ENCODE measurements around the gene OCRL.
"Not testable (repeated sequence)": the region's sequence is repeated elsewhere in the genome, so short reads cannot be mapped to it uniquely, and the experiment has no call there.

OCRL gene

GRCh38 chrX:129561453-129561852 is 21.4 kb downstream of the OCRL start:
- Histone ChIP-seq H3K27me3 (ENCODE audit: control insufficient read depth, low read length) (no peaks in the 10 kb centered on the region), H3K4me3 (ENCODE audit: low read length) (no peak overlapping the region), H3K9me3 (ENCODE audit: control insufficient read depth, insufficient read depth, low read length) (no peaks in the 10 kb centered on the region), H3K79me2 (ENCODE audit: control insufficient read depth, low read length) (no peaks in the 10 kb centered on the region), H3K9me2 (replicated peaks; ENCODE audit: control insufficient read depth, low read length) (no peaks in the 10 kb centered on the region), H3K4me2 (ENCODE audit: low read length) (no peak overlapping the region), H3F3A (ENCODE audit: control insufficient read depth, insufficient read depth) (no peaks in the 10 kb centered on the region), H3K36me3 (ENCODE audit: control insufficient read depth, low read length) (peaks cover 18% of the 10 kb centered on the region), H3K4me1 (ENCODE audit: control insufficient read depth, low read length) (peaks cover 8% of the 10 kb centered on the region), H3K27ac (ENCODE audit: low read depth, low read length) (no peak overlapping the region), H4K20me1 (ENCODE audit: control insufficient read depth, insufficient read depth, low read depth, low read length) (no peaks in the 10 kb centered on the region)
- TF ChIP-seq EZH2phosphoT487 (IDR thresholded peaks at IDR 0.05; ENCODE audit: borderline replicate concordance, low read length) = no peak
- TF ChIP-seq CTCF (IDR thresholded peaks at IDR 0.05; ENCODE audit: low read depth, low read length, poor library complexity, severe bottlenecking) = no peak

GRCh38 chrX:129564345-129564744 is 24.3 kb downstream of the OCRL start:
- not testable (repeated sequence) for H3K4me2 ChIP-seq (ENCODE audit: low read length); H3K27ac ChIP-seq (ENCODE audit: low read depth, low read length); H3K79me2 ChIP-seq (ENCODE audit: control insufficient read depth, low read length); H3K9me3 ChIP-seq (ENCODE audit: control insufficient read depth, insufficient read depth, low read length); H3K9me2 ChIP-seq (replicated peaks; ENCODE audit: control insufficient read depth, low read length); H3K27me3 ChIP-seq (ENCODE audit: control insufficient read depth, low read length); H4K20me1 ChIP-seq (ENCODE audit: control insufficient read depth, insufficient read depth, low read depth, low read length); H3K4me1 ChIP-seq (ENCODE audit: control insufficient read depth, low read length); H3K4me3 ChIP-seq (ENCODE audit: low read length); H3F3A ChIP-seq (ENCODE audit: control insufficient read depth, insufficient read depth)
- peaks cover 13% of the 10 kb centered on the region for H3K36me3 ChIP-seq (ENCODE audit: control insufficient read depth, low read length)

GRCh38 chrX:129565046-129565650 is 25.1 kb downstream of the OCRL start:
- Histone ChIP-seq H3K36me3 (ENCODE audit: control insufficient read depth, low read length) (peaks cover 14% of the 10 kb centered on the region), H3K9me2 (replicated peaks; ENCODE audit: control insufficient read depth, low read length) (no peaks in the 10 kb centered on the region), H3K4me2 (ENCODE audit: low read length) (no peak overlapping the region), H3K9me3 (ENCODE audit: control insufficient read depth, insufficient read depth, low read length) (no peaks in the 10 kb centered on the region), H3K27ac (ENCODE audit: low read depth, low read length) (no peak overlapping the region), H3K79me2 (ENCODE audit: control insufficient read depth, low read length) (no peaks in the 10 kb centered on the region), H3K4me1 (ENCODE audit: control insufficient read depth, low read length) (no peaks in the 10 kb centered on the region), H3K4me3 (ENCODE audit: low read length) (no peak overlapping the region), H3F3A (ENCODE audit: control insufficient read depth, insufficient read depth) (no peaks in the 10 kb centered on the region), H4K20me1 (ENCODE audit: control insufficient read depth, insufficient read depth, low read depth, low read length) (no peaks in the 10 kb centered on the region), H3K27me3 (ENCODE audit: control insufficient read depth, low read length) (no peaks in the 10 kb centered on the region)
- TF ChIP-seq CTCF (IDR thresholded peaks at IDR 0.05; ENCODE audit: low read depth, low read length, poor library complexity, severe bottlenecking) = no peak

- Histone ChIP-seq H3K27ac (ENCODE audit: low read depth, low read length) (no peak overlapping the region), H3K4me1 (ENCODE audit: control insufficient read depth, low read length) (no peaks in the 10 kb centered on the region), H4K20me1 (ENCODE audit: control insufficient read depth, insufficient read depth, low read depth, low read length) (no peaks in the 10 kb centered on the region), H3F3A (ENCODE audit: control insufficient read depth, insufficient read depth) (no peaks in the 10 kb centered on the region), H3K9me3 (ENCODE audit: control insufficient read depth, insufficient read depth, low read length) (no peaks in the 10 kb centered on the region), H3K36me3 (ENCODE audit: control insufficient read depth, low read length) (peaks cover 11% of the 10 kb centered on the region), H3K4me3 (ENCODE audit: low read length) (no peak overlapping the region), H3K79me2 (ENCODE audit: control insufficient read depth, low read length) (no peaks in the 10 kb centered on the region), H3K4me2 (ENCODE audit: low read length) (no peak overlapping the region), H3K27me3 (ENCODE audit: control insufficient read depth, low read length) (no peaks in the 10 kb centered on the region), H3K9me2 (replicated peaks; ENCODE audit: control insufficient read depth, low read length) (no peaks in the 10 kb centered on the region)
- TF ChIP-seq CTCF (IDR thresholded peaks at IDR 0.05; ENCODE audit: low read depth, low read length, poor library complexity, severe bottlenecking) (no peak), EZH2phosphoT487 (IDR thresholded peaks at IDR 0.05; ENCODE audit: borderline replicate concordance, low read length) (no peak)
These were observed 26.0 kb downstream of the OCRL start for GRCh38 chrX:129566073-129566472.

Measured in DOHH2 (cell line).